A204.1 (cell line): Measurements from ENCODE around the gene TGFBR3L.
"Not testable (repeated sequence)": the region's sequence is repeated elsewhere in the genome, so short reads cannot be mapped to it uniquely, and the experiment has no call there.

Experiments used
- FAIRE-seq: peaks from 2 replicates; lab custom pipeline; 2012; peaks lifted over from hg19 to GRCh38; lab: Jason Lieb, UNC

The TGFBR3L gene

DNA sequence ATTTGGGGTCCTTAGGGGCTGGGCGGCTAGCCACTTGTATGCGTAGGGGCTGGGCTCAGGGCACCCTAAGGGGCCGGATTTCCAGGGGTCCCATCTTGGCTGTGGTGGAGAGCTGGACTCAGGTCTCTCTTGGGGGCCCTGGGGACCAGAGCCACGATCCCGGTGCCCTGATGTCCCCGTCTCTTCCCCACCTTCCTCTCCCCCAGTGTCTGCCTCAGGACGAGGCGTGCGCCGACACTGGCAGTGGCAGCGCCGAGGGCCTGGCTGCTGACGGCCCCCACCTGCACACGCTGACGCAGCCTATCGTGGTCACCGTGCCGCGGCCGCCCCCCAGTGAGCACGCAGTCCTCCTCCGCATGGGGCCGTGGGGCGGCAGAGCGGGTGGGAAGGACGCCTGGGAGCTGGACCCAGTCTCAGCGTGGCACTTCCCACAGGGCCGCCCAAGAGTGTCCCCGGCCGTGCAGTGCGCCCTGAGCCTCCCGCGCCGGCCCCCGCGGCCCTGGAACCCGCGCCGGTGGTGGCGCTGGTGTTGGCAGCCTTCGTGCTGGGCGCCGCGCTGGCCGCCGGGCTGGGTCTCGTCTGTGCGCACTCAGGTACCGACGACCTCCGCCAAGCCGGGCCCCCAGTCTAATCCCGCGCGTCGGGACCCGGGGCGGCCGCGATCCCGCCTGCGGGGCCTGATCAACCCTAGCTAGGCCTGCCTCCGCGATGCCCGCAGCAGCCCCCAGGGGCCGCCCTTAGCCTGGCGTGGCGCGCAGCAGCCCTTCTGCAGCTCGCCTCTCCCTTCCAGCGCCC lies 2.8 kb downstream of the TGFBR3L start:
- no peak for FAIRE-seq

DNA sequence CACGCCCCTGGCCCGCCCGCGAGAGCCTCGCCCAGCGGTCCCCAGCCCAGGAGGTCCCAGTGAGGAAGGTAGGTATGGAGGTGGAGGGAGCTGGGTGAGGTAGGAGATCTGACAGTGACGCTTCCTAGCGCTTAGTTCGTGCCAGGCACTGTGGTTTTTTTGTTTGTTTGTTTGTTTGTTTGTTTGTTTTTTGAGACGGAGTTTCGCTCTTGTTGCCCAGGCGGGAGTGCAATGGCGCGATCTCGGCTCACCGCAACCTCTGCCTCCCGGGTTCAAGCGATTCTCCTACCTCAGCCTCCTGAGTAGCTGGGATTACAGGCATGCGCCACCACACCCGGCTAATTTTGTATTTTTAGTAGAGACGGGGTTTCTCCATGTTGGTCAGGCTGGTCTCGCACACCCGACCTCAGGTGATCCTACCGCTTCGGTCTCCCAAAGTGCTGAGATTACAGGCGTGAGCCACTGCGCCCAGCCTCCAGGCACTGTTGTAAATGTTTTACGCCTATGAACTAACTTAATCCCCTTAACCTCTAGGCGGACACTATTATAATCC lies 3.5 kb downstream of the TGFBR3L start:
- not testable (repeated sequence) for FAIRE-seq

DNA sequence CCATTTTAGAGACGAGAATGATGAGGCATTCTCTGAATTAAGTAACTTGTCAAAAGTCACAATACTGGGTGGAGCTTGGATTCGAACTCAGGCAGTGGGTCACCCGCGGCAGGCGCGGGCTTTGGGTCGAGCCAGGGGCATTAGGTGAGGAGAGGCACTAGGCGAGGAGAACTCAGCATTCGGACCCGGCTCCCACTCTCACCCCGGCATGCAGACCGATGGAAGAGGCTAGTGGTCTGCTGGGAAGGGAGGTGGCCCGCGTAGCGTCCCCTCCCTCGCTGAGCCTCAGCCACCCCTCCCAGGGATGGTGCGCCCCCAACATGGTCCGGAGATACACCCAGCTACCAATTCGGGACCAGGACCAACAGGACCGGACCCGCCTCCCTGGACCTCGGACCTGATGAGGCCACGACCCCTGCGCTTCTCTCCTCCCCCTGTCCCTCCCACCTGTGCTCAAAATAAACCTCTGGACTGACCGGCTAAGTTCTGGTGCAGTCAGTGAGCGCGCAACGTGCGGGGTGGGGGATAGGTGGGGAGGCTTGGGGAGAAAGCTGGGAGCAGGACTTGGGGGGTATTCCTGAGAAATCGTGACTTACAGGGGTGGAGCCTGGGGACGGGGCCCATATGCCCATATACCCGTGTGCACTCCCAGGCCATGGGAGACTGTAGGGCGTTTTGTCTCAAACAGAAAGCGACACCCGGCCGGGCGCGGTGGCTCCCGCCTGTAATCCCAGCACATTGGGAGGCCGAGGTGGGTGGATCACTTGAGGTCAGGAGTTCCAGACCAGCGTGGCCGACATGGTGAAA lies 4.2 kb downstream of the TGFBR3L start:
- no peak for FAIRE-seq

DNA sequence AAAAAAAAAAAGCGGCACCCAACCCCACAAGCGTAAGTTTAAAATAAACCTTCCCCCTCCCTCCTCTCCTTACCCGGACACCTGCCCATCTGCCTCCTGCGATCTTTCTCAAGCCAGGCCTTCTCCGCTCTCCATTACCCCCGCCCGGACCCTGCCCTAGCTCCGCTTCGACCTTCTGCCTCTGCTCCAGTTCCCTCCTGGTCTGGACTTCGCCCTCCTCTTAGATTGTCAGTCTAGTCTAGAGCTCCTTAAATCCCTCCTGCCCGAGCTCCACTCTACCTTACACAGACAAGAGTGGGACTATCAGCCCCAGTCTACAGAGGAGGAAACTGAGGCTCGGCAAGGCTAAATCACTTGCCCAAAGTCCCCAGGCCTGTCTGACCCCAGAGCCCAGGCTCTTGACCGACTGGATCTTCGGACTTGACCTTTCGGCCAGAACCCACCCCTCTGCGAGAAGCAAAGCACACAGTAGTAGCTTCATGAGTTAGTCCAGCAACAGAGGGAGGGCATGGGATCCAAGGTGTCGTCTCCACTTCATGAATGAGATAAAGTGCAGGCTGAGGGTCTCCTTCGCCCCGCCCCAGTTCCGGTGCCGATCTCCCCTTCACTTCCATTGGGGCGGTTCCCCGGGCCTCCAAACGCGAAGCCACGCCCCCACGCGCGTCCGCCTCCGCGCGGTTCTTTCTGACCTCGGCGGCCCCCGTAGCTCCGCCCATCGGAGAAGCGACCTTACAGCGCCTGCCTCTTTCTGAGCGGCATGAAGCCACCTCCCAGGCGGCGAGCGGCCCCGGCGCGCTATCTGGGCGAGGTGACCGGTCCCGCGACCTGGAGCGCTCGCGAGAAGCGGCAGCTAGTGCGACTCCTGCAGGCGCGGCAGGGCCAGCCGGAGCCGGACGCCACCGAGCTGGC lies 5.2 kb downstream of the TGFBR3L start, which contains the start of gene SNAPC2:
Gene SNAPC2 (plus strand): TSS at position 729 of the 909 bp plus-strand sequence. CDS start 29 bp downstream, at position 758.
- FAIRE-seq: peak; percentile 55

DNA sequence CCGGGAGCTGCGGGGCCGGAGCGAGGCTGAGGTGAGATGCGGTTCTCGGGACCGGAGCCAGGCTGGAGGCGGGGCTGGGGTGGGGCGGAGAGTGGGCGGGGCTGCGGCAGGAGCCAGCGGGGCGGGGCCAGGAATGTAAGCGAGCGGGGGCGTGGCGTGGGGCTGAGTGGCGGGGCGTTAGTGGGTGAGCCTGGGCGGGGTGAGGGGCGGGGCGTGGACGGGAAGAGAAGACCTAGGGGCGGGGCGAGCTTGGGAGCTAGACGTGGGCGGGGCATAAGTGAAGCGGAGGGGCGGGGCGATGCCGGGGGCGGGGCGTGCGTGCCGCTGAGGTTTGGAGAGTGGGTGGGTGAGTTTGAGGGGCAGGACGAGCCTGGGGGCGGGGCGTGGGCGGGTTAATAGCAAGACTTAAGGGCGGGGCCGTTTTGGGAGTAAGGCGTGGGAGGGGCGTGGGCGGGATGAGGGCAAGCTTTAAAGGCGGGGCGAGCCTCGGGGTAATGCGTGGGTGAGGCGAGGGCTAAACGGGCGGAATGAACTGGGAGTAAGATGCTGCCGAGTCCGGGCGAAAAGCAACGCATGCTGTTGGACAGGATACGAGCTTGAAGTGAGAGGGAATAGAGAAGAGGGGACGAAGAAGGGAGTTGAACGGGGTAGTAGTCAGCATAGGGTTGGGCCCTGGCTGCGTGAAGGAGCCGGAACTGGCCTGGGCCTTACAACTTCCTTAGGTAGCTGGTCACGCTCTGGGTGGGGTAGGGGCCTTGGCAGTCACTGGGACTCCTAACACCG lies 6.1 kb downstream of the TGFBR3L start:
- FAIRE-seq: no peak

DNA sequence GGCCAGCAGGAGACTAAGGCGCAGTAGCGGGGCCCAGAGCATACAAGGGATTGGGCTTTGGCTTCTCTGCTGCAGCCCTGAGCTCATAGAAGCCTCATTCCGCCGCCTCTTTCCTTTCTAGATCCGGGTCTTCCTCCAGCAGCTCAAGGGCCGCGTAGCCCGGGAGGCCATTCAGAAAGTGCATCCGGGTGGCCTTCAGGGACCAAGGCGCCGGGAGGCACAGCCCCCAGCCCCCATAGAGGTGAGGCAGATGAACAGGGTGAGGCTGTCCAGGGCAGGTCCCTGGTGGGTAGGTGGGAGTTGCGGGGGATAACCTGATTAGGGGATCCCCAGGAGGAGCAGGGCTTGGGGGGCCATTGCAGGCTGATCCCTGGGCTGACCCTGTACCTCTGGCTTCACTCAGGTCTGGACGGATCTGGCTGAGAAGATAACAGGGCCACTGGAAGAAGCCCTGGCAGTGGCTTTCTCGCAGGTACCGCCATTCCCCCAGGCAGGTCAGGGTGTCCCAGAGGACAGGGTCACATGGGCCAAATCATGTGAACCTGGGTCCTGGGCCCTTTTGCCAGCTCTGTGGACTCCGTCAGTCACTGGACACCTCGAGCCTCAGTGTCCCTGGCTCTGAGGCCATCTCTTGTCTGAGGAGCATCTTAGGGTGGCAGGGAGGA lies 6.8 kb downstream of the TGFBR3L start:
- no peak for FAIRE-seq

DNA sequence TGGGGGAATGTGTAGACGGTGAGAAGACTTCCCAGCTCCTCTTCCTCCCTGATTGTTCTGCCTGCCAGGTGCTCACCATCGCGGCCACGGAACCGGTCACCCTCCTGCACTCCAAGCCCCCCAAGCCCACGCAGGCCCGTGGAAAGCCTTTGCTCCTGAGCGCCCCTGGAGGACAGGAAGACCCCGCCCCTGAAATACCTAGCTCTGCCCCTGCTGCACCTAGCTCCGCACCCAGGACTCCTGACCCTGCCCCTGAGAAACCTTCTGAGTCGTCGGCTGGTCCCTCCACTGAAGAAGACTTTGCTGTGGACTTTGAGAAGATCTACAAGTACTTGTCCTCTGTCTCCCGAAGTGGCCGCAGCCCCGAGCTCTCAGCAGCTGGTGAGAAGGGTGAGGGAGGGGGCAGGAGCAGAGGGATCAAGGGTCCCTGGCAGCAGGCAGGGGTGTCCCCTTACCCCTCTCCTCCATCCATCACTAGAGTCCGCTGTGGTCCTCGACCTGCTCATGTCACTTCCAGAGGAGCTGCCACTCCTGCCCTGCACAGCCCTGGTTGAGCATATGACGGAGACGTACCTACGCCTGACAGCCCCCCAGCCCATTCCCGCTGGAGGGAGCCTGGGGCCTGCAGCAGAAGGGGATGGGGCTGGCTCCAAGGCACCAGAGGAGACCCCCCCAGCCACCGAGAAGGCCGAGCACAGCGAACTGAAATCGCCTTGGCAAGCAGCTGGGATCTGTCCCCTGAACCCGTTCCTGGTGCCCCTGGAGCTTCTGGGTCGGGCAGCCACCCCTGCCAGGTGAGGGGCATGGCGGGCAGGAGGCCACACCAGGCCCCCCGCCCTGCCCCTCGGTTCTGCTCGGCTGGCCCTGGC lies 7.6 kb downstream of the TGFBR3L start:
- FAIRE-seq: no peak

DNA sequence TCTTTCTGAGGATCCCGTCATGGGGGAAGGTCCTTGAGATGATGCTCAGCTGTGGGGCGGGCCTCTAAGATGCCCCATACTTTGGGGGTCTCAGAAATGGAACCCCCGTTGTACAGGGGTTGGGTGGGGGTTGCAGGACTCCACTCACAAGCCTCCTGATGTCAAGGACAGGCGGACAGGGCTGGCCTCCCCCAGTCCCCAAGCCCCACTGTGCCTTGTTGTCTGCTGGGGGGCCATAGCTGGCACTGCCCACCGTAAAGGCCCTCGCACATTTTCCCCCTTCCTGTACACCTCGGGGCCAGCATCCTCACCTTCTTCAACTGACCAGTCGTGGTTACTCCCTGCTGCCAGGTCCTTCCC lies 8.2 kb downstream of the TGFBR3L start:
- no peak for FAIRE-seq

DNA sequence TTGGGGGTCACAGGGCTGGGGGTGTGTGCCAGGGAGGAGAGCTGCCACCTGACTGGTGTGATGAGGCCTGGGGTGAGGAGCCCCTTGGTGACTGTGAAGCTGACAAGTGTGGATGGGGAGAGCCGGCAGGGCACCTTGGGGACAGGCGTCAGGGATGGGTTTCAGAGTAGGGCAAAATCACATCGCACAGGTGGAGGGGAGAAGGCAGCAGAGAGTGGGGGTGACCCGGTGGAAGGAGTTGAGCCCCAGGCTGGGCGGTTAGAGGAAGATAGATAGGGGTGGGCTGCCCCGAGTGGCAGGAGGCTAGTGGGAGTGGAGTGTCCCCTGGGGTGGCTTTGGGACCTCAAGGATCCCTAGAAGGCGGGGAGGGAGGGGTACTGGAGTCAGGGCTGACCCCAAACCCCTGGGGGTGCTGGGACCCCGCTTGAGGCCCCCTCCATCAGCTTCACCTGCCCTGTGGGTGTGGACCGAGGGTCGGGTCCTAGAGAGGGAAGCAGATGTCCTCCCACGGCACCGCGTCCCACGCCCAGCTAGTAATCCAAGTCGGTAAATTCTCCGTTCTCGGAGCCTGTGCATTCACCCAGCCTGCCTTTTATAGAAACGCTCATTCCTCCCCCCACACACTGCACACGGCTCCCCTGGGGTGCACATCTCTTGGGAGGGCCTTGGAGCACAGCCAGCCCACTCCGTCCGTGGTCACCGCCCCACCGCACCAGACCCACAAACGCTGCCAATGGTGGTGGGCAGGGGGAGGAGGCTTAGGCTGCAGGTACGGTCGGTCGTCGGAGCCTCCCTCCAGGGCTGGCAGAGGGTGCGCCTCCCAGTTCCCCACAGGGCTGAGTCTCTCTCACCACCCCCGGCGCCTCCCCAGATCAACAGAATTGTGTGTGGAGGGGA lies 8.9 kb downstream of the TGFBR3L start:
- no peak for FAIRE-seq

DNA sequence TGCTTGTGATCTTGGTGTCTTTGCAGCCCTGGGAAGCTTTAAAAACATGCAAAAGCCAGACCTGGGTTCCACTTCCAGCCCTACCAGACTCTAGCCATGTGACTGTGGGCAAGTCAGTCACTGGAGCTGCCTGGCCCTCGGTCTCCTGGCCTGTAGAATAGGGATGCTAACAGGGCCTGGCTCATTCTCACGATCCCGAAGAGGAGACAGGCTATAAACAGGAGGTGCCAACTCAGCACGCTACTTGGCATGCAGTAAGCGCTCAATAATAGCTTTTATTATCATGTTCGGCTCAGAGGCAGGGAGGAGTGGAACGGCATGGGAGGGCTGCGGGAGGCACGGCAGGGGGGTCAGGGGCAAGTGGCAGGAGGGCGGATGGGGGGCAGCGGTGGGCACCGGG lies 9.6 kb downstream of the TGFBR3L start:
- no peak for FAIRE-seq

DNA sequence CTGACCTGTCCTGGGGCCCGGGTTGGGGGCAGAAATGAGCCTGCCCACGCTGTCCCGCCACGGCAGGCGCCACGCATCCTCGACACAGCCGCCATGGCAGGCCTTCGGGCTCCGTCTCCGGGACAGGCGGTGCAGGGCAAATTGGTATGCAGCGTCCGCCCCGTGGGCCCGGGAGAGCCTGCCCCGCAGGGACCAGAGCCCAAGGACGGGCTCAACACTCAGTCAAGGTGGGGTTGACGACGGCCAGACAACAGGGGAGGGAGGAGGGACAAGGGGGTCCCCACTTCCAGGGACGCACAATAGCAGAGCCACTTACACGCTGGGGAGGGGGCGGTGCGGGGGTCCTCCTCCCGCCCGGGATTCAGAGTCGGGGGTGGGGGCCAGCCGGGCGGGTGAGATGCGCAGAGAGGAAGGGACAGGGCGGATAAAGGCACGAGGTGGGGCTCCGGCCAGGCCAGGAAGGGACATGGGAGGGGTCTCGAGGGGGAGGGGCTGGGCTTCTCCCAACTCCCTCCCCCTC lies 10.1 kb downstream of the TGFBR3L start:
- no peak for FAIRE-seq

DNA sequence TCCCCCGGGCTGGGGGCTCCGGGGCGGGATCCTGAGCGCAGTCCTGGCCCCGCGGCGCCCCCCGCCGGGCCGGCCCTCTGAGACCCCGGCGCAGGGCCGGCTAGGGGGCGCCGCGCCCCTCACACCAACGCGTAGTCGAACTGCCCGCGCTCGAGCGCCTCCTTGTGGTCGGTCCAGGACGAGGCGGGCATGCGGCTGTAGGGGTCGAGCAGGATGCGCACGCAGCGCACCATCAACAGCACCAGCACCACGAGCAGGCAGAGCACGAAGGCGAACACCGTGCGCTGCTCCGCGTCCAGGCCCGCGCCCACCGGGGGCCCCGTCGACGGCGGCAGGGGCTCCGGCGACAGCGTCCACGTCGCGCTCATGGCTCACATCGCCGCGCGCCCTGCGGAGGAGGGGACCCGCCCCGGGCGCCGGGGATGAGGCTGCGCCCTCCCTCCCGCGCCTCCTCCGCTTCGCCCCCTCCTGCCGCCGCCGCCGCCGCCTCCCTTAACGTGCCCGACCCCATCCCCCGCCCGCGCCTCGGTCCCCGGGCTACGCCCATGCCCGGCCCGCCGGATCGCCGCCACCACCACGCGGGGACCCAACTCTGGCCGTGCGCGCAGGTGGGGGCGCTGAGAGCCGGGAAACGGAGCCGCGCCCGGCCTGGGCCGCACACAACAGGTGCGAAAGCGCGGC lies 10.7 kb downstream of the TGFBR3L start:
- FAIRE-seq: no peak

DNA sequence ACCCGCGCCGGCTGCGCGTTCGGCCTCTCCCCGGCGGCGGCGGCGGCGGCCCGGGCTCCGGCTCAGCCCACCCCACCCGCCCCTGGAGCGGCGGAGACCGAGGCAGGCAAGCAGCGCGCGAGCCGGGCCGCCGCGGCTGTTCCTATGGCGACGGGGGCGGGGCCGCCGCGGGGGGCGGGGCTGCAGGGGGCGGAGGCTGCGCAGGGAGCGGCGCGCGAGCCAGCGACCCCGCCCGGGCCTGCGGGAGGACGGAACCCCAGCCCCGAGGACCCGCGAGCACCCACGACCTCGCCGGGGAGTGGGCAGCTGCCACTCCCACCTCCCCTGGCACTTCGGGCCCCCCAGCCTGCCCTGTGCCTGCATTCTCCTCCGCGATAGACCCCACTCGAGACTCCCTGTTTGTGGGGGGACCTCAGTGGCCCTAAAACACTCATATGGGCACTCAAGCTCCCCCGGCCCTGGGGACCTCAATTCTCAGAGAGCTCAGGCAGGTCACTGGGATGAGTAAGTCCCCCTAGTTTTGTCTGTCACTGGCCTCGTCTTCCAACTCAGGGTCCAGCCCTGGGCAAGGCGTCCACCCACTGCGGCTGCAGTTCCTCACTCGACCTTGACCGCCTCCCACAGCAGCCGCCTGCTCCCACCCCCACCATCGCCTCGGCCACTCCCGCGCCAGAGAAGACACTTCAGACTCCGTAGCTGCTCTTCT lies 11.5 kb downstream of the TGFBR3L start, which contains the start of gene CTXN1:
Gene CTXN1 (minus strand): TSS at position 115 of the 706 bp plus-strand sequence. CDS start 597 bp downstream, outside the sequence.
- no peak for FAIRE-seq

DNA sequence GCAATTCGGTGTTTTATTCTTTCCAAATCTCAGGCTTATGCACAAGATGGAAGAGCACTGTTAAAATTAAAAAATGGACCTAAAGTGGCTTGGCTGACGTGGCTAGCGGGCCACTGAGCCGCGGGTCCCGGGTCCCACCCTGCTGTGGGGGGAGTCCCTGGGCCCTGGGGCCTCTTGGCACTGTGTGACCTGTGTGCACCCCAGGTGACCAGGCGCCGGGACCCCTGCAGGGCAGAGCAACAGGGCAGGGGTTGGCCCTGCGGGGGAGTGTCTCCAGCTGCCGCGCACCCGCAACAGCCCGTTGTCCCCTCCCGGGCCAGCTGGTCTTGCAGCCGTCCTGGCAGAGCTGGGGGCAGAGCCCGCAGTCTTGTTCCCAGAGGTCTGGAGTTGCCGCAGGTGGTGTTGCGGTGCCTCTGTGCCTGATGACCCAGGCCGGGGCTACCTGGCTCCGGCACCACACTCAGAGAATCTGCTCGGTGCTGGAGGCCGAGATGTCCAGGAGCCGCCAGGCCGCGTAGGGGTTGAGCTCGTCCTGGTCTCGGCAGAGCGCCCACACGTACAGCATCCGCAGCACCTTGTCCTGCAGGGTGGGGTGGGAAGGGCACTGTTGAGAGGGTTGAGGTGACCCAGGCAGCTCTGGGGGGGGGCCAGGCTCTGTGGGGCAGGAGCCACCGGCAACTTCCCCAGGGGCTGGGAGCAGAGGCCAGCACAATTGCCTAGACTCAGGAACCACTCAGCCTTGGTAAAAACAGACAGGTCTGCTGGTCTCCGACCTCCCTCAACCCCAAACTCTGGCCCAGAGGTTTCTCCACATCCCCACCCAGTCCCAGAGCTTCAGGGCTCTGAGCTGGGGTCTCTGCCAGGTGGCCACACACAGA lies 12.3 kb downstream of the TGFBR3L start:
- FAIRE-seq: no peak

DNA sequence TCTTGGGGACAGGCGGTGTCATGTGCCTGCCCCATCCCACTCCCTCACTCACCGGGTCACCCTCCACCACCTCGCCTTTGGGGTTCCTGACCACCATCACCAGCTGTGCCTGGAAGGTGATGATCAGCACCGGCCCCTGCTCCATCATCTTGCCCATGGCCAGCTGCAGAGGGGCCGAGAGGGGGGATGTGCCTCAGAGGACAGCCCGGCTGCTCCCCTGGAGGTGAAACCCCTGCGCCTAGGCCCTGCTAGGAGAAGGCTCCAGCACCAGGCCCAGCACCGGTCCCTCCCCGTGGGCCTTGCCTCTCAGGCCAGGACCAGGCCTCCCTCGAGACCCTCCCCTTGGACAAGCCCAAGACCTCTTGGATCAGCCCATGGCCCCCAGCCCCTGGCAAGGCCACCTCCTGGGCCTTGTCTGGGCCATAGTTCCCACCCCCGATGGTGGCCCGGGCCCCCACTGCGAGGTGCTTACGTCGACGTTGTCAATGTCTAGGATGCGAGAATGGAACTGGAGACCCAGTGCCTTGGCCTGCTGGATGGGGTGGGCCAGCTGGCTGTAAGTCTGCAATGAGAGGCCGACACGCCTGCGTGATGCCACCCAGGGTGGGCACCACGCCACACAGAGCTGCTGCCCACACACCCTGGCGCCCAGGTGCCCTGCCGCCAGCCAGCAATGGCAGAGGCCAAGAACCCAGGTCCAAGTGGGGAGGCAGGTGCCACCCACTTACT lies 13.1 kb downstream of the TGFBR3L start:
- FAIRE-seq: no peak
